OCI-M2 (cell line): ENCODE measurements around the gene PTPN1.
"Not testable (repeated sequence)": the region's sequence is repeated elsewhere in the genome, so short reads cannot be mapped to it uniquely, and the experiment has no call there.

Experiments
- DNase-seq: peaks from one replicate; lab custom pipeline; 2025; ENCODE audit not compliant: unreplicated experiment; lab: John Stamatoyannopoulos, UW

PTPN1 gene

DNA sequence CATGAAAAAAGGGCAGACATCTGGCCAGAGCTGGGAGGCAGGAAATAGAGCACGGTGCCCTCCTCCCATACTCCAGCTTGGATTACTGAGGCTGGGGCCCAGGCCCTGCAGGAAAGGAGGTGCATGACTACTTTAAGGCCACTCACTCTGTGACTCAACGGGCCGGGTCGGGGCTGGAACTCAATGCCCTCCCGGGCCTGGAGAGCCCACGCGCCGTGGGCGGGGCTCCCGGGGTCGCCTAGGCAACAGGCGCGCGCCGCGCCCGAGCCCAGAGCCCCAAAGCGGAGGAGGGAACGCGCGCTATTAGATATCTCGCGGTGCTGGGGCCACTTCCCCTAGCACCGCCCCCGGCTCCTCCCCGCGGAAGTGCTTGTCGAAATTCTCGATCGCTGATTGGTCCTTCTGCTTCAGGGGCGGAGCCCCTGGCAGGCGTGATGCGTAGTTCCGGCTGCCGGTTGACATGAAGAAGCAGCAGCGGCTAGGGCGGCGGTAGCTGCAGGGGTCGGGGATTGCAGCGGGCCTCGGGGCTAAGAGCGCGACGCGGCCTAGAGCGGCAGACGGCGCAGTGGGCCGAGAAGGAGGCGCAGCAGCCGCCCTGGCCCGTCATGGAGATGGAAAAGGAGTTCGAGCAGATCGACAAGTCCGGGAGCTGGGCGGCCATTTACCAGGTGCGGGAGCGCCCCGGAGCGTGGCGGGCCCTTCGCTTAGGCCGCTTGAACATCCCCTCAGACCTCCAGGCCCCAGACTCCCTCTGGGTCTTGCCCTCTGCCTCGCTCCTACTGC lies at the start of gene PTPN1:
PTPN1 (plus strand) TSS at position 461 of the 783 bp plus-strand sequence; CDS start at position 606, 145 bp downstream.
- peak; percentile 96 for DNase-seq

GRCh38 chr20:50460608-50461267 lies 49.4 kb upstream of the PTPN1 start:
- peak; percentile 66 for DNase-seq

DNA sequence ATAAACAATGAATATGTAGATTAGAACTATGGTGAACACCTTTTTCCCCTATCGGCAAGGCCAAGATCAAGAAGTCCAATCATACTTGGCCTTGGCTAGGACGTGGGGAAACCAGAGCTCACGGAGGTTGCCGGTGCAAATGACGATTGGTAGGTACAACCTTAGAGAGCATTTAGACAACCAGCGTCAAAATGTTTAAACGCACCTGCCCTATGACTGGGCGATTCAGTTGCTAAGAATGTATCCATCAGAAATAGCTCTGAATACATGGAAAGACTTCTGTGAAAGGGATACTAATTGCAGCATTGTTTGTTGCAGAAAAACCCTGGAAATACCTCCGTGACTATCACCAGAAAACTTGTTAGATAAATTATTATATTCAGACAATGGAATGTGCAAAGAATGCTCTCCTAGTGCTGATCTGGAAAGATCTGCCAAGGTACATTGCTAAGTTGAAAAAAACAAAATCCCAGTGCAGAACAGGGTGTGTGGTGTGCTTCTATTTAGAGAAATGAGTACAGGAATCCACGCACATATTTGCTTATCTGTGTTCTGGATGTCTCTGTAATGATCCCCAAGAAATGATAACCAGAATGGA lies 48.0 kb upstream of the PTPN1 start:
- DNase-seq, result no peak

- DNase-seq, result no peak
Observed at GRCh38 chr20:50464026-50464724, 46.0 kb upstream of the PTPN1 start.

GRCh38 chr20:50464725-50465650 lies 45.2 kb upstream of the PTPN1 start:
- DNase-seq, result no peak

- no peak for DNase-seq
Observed at GRCh38 chr20:50467174-50467573, 43.0 kb upstream of the PTPN1 start.

DNA sequence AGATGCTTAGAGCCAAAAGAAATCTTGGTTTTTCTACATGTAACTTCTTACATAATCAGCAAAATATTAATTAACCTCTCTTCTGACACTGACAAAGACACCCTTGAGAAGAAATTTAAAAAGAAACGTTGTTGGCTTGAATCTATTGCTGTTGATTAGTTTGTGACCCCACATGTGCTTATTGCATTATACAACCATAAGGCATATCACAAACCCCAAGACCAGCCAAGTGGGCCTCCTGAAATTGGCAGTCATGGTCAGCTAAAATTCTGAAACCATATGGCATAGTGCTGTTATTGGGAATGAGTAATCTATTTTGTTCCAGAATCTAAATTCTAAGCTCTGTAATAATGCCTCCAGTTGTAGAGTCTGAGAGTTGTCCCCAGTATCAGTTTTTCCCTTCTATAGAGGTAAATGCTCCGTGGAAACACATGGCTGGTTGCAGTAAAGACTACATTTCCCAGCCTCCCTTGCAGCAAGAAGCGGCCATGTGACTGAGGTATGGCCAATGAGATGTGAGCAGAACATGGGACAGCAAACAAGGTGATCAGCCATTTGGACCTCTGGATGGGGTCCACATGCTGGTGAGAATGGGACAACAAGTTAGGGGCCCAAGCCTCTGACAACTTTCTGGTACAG lies 42.3 kb upstream of the PTPN1 start:
- DNase-seq, result no peak

DNA sequence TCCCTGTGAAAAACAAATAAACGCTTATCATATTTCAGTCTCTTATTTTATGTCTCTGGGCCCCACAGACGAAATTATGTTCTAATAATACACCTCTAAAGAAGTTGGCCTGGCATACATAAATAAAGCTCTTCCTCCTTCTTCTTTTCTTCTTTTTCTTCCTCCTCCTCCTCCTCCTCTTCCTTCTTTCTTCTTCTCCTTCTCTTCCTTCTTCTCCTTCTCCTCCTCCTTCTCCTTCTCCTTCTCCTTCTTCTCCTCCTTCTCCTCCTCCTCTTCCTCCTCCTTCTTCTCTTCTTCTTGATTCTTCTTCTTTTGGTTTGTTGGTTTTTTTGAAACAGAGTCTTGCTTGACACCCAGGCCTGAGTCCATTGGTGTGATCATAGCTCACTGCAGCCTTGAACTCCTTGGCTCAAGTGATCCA lies 41.8 kb upstream of the PTPN1 start:
- DNase-seq, result no peak

GRCh38 chr20:50469176-50469723 lies 40.9 kb upstream of the PTPN1 start:
- DNase-seq, result no peak

GRCh38 chr20:50469796-50470195 lies 40.4 kb upstream of the PTPN1 start:
- DNase-seq, result no peak

DNA sequence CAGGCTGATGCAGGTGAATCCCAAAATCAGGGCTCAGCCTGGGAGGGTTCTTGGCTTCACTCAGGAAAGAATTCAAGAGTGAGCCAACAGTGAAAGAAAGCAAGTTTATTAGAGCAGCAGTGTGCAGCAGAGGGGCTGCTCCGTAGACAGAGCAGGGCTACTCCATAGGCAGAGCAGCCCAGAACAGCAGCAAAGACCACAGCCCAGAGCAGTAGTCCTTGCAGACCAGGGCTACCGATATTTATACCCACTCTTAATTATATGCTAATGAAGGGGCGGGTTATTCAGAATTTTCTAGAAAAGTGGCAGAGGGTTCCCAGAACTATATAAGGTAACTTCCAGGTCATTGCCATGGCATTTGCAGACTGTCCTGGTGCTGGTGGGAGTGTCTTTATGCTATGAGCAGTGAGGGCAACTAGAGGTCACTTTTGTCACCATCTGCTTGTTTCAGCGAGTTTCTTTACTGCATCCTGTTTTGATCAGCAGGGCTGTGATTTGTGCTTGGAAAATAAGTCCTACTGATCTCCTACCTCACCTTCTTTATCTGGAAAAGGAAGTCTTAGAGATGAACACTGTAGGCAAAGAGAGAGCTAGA lies 39.8 kb upstream of the PTPN1 start:
- DNase-seq, result no peak

DNA sequence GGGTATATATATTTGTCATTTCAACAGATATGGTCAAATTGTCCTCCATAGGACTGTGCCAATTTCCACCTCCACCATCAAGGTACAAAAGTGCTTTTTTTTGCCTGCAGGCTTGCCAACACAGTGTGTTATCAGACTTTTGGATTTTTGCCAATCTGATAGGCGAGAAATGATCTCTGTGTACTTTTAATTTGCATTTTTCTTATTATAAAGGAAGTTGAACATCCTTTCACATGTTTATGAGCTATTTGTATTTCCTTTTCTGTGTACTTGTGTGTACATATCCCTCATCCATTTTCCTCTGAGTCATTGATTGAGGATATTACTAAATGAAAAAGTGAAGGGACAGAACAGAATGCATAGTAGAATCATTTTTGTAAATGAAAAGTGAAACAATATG lies 39.0 kb upstream of the PTPN1 start:
- no peak for DNase-seq

DNA sequence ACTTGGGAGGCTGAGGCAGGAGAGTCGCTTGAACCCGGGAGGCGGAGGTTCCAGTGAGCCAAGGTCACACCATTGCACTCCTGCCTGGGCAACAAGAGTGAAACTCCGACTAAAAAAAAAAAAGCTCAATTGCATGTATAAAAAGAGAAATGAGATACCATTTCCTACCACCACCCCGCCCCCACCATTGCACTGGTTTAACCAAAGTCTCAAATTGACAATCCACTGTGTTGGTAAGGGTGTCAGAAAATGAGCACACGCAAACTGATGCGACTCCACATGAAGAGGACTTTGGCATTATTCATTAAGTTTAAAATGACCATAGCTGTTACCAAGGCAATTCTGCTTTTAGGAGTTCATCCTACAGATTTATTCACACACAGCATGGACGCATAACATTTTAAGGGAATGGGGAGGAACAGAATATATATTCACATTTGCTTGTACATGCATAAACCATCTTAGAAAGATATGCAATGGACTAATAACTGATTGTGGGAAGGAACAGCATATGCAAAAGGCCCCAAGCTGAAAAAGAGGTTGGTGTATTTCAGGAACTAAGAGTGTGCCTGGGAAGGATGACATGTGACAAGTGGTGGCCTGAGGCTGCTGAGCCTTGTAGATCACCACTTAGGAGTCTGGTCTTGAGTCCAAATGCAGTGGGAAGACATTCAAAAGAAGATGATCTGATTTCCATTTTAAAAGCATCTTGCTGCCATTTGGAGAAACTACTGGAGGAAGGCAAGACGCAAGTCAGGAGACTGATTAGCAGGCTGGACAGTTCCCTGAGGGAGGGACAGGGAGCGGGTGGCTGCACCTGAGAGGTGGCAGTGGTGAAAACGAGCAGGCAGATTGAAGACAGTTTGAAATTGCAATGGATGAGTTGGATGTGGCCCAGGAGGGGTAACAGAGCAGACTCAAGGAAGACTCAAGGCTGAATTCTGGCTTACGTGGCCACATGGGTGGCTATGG lies 37.2 kb upstream of the PTPN1 start:
- DNase-seq, result no peak

DNA sequence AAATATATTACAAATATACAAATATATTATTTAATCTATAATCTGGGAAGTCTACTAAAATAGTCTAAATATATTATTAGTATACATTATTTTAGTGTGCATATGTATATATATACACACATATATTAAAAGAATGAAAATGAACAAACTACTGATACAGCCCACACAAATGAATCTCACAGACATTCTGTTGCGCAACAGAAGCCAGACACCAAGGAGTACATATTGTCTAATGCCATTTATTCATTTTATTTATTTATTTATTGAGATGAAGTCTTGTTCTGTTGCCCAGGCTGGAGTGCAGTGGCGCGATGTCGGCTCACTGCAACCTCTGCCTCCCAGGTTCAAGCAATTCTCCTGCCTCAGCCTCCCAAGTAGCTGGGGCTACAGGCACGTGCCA lies 35.8 kb upstream of the PTPN1 start:
- not testable (repeated sequence) for DNase-seq

DNA sequence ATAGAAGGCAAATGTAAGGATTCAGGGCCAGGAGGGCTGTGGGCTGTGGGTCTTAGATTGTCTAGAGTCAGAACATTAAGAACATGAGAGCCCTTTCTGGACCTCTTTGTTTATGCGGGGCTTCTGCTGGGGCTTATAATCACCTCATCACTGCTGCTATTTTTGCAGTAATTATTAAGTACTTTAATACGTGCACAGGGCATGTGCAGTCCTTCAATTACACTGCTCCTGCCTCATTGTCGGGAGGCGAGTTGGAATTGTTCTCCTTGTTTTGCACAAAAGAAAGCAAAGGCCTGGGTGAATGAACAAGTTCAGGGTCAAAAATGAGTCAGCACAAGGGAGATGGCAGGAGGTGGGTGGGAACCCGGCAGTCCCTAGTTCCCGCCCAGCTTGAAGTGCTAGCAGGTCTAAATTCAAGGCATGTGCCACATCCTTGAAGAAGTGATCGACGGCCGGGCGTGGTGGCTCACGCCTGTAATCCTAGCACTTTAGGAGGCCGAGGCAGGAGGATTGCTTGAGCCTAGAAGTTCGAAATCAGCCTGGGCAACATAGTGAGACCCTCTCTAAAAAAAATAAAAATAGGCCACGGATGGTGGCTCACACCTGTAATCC lies 34.4 kb upstream of the PTPN1 start:
- no peak for DNase-seq

DNA sequence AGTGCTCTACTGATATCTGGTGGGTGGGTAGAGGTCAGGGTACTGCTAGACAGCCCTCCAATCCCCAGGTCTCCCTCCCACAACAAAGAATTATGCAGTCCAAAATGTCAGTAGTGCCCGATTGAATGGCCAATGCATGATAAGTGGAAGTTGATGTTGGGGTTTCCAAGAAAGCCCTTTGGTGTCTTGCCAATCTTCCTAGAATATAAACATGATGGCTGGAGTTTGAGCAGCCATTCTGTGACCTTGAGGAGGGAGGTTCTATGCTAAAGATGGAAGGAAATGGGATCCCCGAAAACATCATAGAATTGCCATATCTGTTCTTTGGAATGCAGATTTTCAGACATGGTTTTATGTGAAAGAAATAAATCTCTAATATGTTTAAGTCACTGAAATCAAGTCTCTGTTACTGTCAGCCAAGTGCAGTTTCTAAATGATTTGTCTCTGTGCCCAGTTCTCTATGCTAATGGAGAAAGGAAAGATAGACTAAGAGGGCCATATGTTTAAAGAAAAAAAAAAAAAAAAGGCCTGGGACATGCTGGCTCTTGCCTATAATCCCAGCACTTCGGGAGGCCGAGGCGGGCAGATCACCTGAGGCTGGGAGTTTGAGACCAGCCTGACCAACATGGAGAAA lies 32.8 kb upstream of the PTPN1 start:
- no peak for DNase-seq
